SK-N-SH treated with all-trans-retinoic acid at 6 μM for 48 hours (cell line): ENCODE data around the gene PPP1R36.

Source experiments
- ARNTL ChIP-seq: fragments of 450-650 bp; formaldehyde crosslinking; IDR thresholded peaks from 2 replicates; pipeline ENCODE4 v1.5.0; 2020; ENCODE audit warnings: low read depth, mild to moderate bottlenecking, moderate library complexity, borderline replicate concordance
- OSR1 ChIP-seq: fragments of 250-450 bp; sonication (Bioruptor Pico); IDR thresholded peaks from 2 replicates; pipeline ENCODE4 v1.8.0; 2022; ENCODE audit warnings: moderate library complexity, mild to moderate bottlenecking, inconsistent platforms
- TCF4 ChIP-seq: fragments of 250-450 bp; sonication (Bioruptor Pico); IDR thresholded peaks from 2 replicates; pipeline ENCODE4 v1.8.0; 2021; ENCODE audit warnings: mild to moderate bottlenecking, moderate library complexity, borderline replicate concordance
- TOX ChIP-seq: fragments of 250-450 bp; sonication (Bioruptor Pico); IDR thresholded peaks from 2 replicates; pipeline ENCODE4 v1.8.0; 2021; ENCODE audit warnings: mild to moderate bottlenecking, moderate library complexity, borderline replicate concordance

DNA sequence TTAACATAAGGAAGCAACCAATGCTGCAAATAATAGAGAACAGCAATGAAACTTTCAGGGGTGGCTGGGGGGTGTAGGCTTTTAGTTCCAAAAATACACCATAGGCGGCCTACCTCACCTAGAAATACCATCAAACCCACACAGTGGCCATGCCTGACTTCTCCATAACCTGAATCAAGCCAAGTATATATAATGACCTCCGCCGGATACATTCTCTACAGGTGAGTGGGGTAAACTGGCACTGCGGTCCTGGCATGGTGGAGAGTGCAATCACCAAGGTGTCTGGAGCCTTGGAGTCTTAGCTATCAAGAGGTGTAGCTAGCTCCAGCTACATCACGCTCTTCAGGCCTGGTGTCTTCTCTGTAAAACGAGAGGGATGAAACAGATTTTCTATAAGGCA lies 47.3 kb upstream of the PPP1R36 start:
- TF ChIP-seq TCF4 (CRISPR knock-in tag) (no peak), ARNTL (CRISPR knock-in tag) (no peak), OSR1 (CRISPR knock-in tag) (no peak), TOX (CRISPR knock-in tag) (no peak)
